Right lobe of liver (tissue), 4 donors: Measurements from ENCODE around the gene ST6GALNAC1.

Experiments
- POLR2A ChIP-seq: fragments of 450-650 bp; IDR thresholded peaks from one replicate; pipeline ENCODE4 v1.6.1; 2017; ENCODE audit warnings: antibody characterized with exemption, mild to moderate bottlenecking
- TF ChIP-seq, protein P1 (sequence below), 4 donors: fragments of 200-600 bp in 3 of 4; fragments of 450-650 bp in 1 of 4; IDR thresholded peaks; one replicate each; pipeline versions ENCODE4 v1.5.1 to v1.8.0; 2016 to 2022; ENCODE audit warnings: antibody characterized with exemption in 4 of 4, mild to moderate bottlenecking in 2 of 4
- donor health status: DM: no; HTN: no; CAD: no.
- donor health status: DM: no; HTN: no; CAD: no.
- donor health status: DM: no; HTN: yes; CAD: no.

DNA sequence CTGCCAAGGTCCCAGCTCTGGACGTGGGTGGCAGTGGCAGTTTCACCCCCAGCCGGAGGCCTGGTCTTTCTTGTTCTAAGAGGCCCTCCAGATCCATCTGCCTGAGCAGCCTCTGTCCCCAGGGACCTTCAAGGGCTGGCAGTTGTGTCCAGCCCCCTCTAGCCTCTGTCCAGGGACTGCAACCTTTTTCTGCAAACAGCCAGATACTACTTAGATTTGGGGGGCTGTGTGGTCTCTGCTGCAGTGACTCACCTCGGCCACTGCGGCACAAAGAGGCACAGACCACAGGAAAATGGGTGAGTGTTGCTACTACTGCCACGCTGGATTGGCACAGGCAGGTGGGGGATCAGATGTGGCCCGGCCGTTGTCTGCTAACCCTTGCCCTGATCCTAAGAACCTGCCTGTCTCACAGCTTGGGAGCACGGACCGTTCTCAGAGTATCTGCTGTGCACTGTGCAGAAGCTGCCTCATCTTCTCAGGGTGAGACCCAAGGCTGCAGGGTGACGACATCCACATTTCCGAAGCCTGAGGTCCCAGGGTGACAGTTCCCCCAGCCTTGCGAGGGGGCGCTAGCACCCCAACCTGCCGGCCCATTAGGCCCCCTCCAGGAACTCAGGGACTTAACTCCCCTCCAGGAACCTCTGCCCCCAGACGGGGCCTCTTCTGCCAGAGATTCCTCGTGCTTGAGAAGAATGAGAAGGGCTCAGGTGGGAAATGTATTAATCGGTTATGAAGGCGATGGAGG, 39.6 kb upstream of the ST6GALNAC1 start:
- TF ChIP-seq, protein P1, sequence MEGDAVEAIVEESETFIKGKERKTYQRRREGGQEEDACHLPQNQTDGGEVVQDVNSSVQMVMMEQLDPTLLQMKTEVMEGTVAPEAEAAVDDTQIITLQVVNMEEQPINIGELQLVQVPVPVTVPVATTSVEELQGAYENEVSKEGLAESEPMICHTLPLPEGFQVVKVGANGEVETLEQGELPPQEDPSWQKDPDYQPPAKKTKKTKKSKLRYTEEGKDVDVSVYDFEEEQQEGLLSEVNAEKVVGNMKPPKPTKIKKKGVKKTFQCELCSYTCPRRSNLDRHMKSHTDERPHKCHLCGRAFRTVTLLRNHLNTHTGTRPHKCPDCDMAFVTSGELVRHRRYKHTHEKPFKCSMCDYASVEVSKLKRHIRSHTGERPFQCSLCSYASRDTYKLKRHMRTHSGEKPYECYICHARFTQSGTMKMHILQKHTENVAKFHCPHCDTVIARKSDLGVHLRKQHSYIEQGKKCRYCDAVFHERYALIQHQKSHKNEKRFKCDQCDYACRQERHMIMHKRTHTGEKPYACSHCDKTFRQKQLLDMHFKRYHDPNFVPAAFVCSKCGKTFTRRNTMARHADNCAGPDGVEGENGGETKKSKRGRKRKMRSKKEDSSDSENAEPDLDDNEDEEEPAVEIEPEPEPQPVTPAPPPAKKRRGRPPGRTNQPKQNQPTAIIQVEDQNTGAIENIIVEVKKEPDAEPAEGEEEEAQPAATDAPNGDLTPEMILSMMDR (IDR thresholded peaks at IDR 0.05) = no peak
- no peak for TF ChIP-seq POLR2A
